Measurements from ENCODE around the gene FFAR3.

Gene FFAR3

GRCh38 chr19:35329323-35329722 is 28.9 kb upstream of the FFAR3 start:
- Histone ChIP-seq H3K9me2 (replicated peaks; ENCODE audit: insufficient read depth, low read length) (no peaks in the 10 kb centered on the region), H2AFZ (ENCODE audit: low read length) (no peak overlapping the region), H3K4me2 (ENCODE audit: low read depth, low read length) (no peak overlapping the region), H3K9me3 (replicated peaks; ENCODE audit: insufficient read depth, low read length) (no peaks in the 10 kb centered on the region), H3K9ac (ENCODE audit: low read length) (no peak overlapping the region), H3K4me1 (ENCODE audit: low read length) (no peaks in the 10 kb centered on the region), H3K27me3 (replicated peaks; ENCODE audit: insufficient read depth, low read length) (peaks cover 88% of the 10 kb centered on the region), H3F3A (ENCODE audit: insufficient read depth, low read length) (no peaks in the 10 kb centered on the region), H3K79me2 (ENCODE audit: low read length) (no peaks in the 10 kb centered on the region), H3K27ac (ENCODE audit: low read length) (no peak overlapping the region), H3K4me3 (ENCODE audit: low read length) (no peak overlapping the region), H4K20me1 (ENCODE audit: insufficient read depth, low read length) (no peaks in the 10 kb centered on the region), H3K36me3 (replicated peaks; ENCODE audit: insufficient read depth, low read length) (no peaks in the 10 kb centered on the region)
- TF ChIP-seq EZH2 (optimal IDR thresholded peaks at IDR 0.05; ENCODE audit: low read depth, low read length) = no peak
- no peak for TF ChIP-seq CTCF (IDR thresholded peaks at IDR 0.05; ENCODE audit: low read length)
- TF ChIP-seq EZH2phosphoT487 (IDR thresholded peaks at IDR 0.05; ENCODE audit: low read length) = no peak
- DNase-seq = no peak

GRCh38 chr19:35330475-35330874 is 27.8 kb upstream of the FFAR3 start:
- Histone ChIP-seq H3K79me2 (ENCODE audit: low read length) (no peaks in the 10 kb centered on the region), H3K36me3 (replicated peaks; ENCODE audit: insufficient read depth, low read length) (no peaks in the 10 kb centered on the region), H2AFZ (ENCODE audit: low read length) (no peak overlapping the region), H3F3A (ENCODE audit: insufficient read depth, low read length) (no peaks in the 10 kb centered on the region), H3K4me3 (ENCODE audit: low read length) (no peak overlapping the region), H3K4me2 (ENCODE audit: low read depth, low read length) (no peak overlapping the region), H4K20me1 (ENCODE audit: insufficient read depth, low read length) (no peaks in the 10 kb centered on the region), H3K9me3 (replicated peaks; ENCODE audit: insufficient read depth, low read length) (no peaks in the 10 kb centered on the region), H3K9me2 (replicated peaks; ENCODE audit: insufficient read depth, low read length) (no peaks in the 10 kb centered on the region), H3K9ac (ENCODE audit: low read length) (no peak overlapping the region), H3K27me3 (replicated peaks; ENCODE audit: insufficient read depth, low read length) (peaks cover 86% of the 10 kb centered on the region), H3K27ac (ENCODE audit: low read length) (no peak overlapping the region), H3K4me1 (ENCODE audit: low read length) (no peaks in the 10 kb centered on the region)
- no peak for TF ChIP-seq EZH2phosphoT487 (IDR thresholded peaks at IDR 0.05; ENCODE audit: low read length)
- DNase-seq = no peak

GRCh38 chr19:35331551-35332214 is 26.6 kb upstream of the FFAR3 start:
- no peaks in the 10 kb centered on the region for H3K36me3 ChIP-seq (replicated peaks; ENCODE audit: insufficient read depth, low read length)
- no peak for TF ChIP-seq EZH2phosphoT487 (IDR thresholded peaks at IDR 0.05; ENCODE audit: low read length)
- no peak for TF ChIP-seq EZH2 (optimal IDR thresholded peaks at IDR 0.05; ENCODE audit: low read depth, low read length)
- no peak for TF ChIP-seq CTCF (IDR thresholded peaks at IDR 0.05; ENCODE audit: low read length)
- no peaks in the 10 kb centered on the region for H4K20me1 ChIP-seq (ENCODE audit: insufficient read depth, low read length)
- H3K9me2 ChIP-seq (replicated peaks; ENCODE audit: insufficient read depth, low read length) = no peaks in the 10 kb centered on the region
- no peak overlapping the region for H3K4me3 ChIP-seq (ENCODE audit: low read length)
- H3K27ac ChIP-seq (ENCODE audit: low read length) = no peak overlapping the region
- peaks cover 86% of the 10 kb centered on the region for H3K27me3 ChIP-seq (replicated peaks; ENCODE audit: insufficient read depth, low read length)
- H3K9ac ChIP-seq (ENCODE audit: low read length) = no peak overlapping the region
- no peaks in the 10 kb centered on the region for H3K79me2 ChIP-seq (ENCODE audit: low read length)
- no peaks in the 10 kb centered on the region for H3K9me3 ChIP-seq (replicated peaks; ENCODE audit: insufficient read depth, low read length)
- H3K4me1 ChIP-seq (ENCODE audit: low read length) = no peaks in the 10 kb centered on the region
- H2AFZ ChIP-seq (ENCODE audit: low read length) = no peak overlapping the region
- no peak overlapping the region for H3K4me2 ChIP-seq (ENCODE audit: low read depth, low read length)
- H3F3A ChIP-seq (ENCODE audit: insufficient read depth, low read length) = no peaks in the 10 kb centered on the region
- no peak for DNase-seq

GRCh38 chr19:35332817-35333216 is 25.4 kb upstream of the FFAR3 start:
- Histone ChIP-seq H3K9ac (ENCODE audit: low read length) (no peak overlapping the region), H3K4me2 (ENCODE audit: low read depth, low read length) (no peak overlapping the region), H3K27me3 (replicated peaks; ENCODE audit: insufficient read depth, low read length) (peaks cover 86% of the 10 kb centered on the region), H3K4me1 (ENCODE audit: low read length) (no peaks in the 10 kb centered on the region), H3K79me2 (ENCODE audit: low read length) (no peaks in the 10 kb centered on the region), H3F3A (ENCODE audit: insufficient read depth, low read length) (no peaks in the 10 kb centered on the region), H3K9me3 (replicated peaks; ENCODE audit: insufficient read depth, low read length) (no peaks in the 10 kb centered on the region), H3K4me3 (ENCODE audit: low read length) (no peak overlapping the region), H3K36me3 (replicated peaks; ENCODE audit: insufficient read depth, low read length) (no peaks in the 10 kb centered on the region), H3K27ac (ENCODE audit: low read length) (no peak overlapping the region), H2AFZ (ENCODE audit: low read length) (no peak overlapping the region), H4K20me1 (ENCODE audit: insufficient read depth, low read length) (no peaks in the 10 kb centered on the region), H3K9me2 (replicated peaks; ENCODE audit: insufficient read depth, low read length) (no peaks in the 10 kb centered on the region)
- DNase-seq = no peak
- TF ChIP-seq EZH2 (optimal IDR thresholded peaks at IDR 0.05; ENCODE audit: low read depth, low read length) (no peak), EZH2phosphoT487 (IDR thresholded peaks at IDR 0.05; ENCODE audit: low read length) (no peak), CTCF (IDR thresholded peaks at IDR 0.05; ENCODE audit: low read length) (no peak)

All from MM.1S (cell line).